DND-41 (cell line): ENCODE data around the gene PADI2.

Experiments used
- EZH2 ChIP-seq: IDR thresholded peaks from 3 replicates; pipeline ENCODE4 v1.6.1; 2012; ENCODE audit warnings: borderline replicate concordance, low read depth, mild to moderate bottlenecking, moderate library complexity, low read length, inconsistent platforms; ENCODE audit not compliant: severe bottlenecking
- TF ChIP-seq, protein P1 (sequence below): IDR thresholded peaks from 2 replicates; pipeline ENCODE4 v1.5.1; 2012; ENCODE audit warnings: borderline replicate concordance, low read length, moderate library complexity, mild to moderate bottlenecking; ENCODE audit not compliant: poor library complexity, severe bottlenecking; ENCODE audit errors: extremely low read depth

GRCh38 chr1:17040135-17040534 is 79.1 kb downstream of the PADI2 start:
- TF ChIP-seq, protein P1, sequence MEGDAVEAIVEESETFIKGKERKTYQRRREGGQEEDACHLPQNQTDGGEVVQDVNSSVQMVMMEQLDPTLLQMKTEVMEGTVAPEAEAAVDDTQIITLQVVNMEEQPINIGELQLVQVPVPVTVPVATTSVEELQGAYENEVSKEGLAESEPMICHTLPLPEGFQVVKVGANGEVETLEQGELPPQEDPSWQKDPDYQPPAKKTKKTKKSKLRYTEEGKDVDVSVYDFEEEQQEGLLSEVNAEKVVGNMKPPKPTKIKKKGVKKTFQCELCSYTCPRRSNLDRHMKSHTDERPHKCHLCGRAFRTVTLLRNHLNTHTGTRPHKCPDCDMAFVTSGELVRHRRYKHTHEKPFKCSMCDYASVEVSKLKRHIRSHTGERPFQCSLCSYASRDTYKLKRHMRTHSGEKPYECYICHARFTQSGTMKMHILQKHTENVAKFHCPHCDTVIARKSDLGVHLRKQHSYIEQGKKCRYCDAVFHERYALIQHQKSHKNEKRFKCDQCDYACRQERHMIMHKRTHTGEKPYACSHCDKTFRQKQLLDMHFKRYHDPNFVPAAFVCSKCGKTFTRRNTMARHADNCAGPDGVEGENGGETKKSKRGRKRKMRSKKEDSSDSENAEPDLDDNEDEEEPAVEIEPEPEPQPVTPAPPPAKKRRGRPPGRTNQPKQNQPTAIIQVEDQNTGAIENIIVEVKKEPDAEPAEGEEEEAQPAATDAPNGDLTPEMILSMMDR, result no peak
- TF ChIP-seq EZH2, result no peak
